Activated naive CD4-positive, alpha-beta T cell (primary cell): Measurements from ENCODE around the gene ZGPAT.
"Not testable (repeated sequence)": the region's sequence is repeated elsewhere in the genome, so short reads cannot be mapped to it uniquely, and the experiment has no call there.

ENCODE experiments used
- DNase-seq, 4 experiments: peaks; one replicate each; lab custom pipeline; 2025; lab: John Stamatoyannopoulos, UW

Gene ZGPAT

GRCh38 chr20:63707558-63708300, at the start of gene ZGPAT, which contains the start of gene ARFRP1:
TSS of gene ZGPAT (plus strand) at chr20:63708039. CDS start at chr20:63708581, 542 bp downstream.
TSS of gene ARFRP1 (minus strand) at chr20:63707976. CDS start at chr20:63707091, 885 bp downstream.
- DNase-seq, result peak; percentile 48 to 84 (median 66)

- no peak for DNase-seq
Observed at GRCh38 chr20:63658749-63659187, 49.1 kb upstream of the ZGPAT start.

- DNase-seq, result no peak
Observed at GRCh38 chr20:63659370-63659769, 48.5 kb upstream of the ZGPAT start.

- not testable (repeated sequence) for DNase-seq
Observed at GRCh38 chr20:63660174-63660573, 47.7 kb upstream of the ZGPAT start.

GRCh38 chr20:63660622-63661021, 47.2 kb upstream of the ZGPAT start:
- no peak for DNase-seq

GRCh38 chr20:63661108-63661507, 46.7 kb upstream of the ZGPAT start:
- no peak for DNase-seq

GRCh38 chr20:63661959-63662812, 45.7 kb upstream of the ZGPAT start:
- no peak for DNase-seq

- no peak for DNase-seq
Observed at GRCh38 chr20:63662813-63663189, 45.0 kb upstream of the ZGPAT start.

- DNase-seq, result no peak
Observed at GRCh38 chr20:63663332-63664066, 44.3 kb upstream of the ZGPAT start.

GRCh38 chr20:63664143-63664851, 43.5 kb upstream of the ZGPAT start:
- DNase-seq, result no peak

- no peak for DNase-seq
Observed at GRCh38 chr20:63664861-63665594, 42.8 kb upstream of the ZGPAT start.

GRCh38 chr20:63665708-63666107, 42.1 kb upstream of the ZGPAT start:
- DNase-seq, result no peak

- no peak for DNase-seq
Observed at GRCh38 chr20:63667858-63668257, 40.0 kb upstream of the ZGPAT start.

GRCh38 chr20:63668351-63668750, 39.5 kb upstream of the ZGPAT start:
- DNase-seq, result no peak

- not testable (repeated sequence) for DNase-seq
Observed at GRCh38 chr20:63671695-63672094, 36.1 kb upstream of the ZGPAT start.

- no peak for DNase-seq
Observed at GRCh38 chr20:63672666-63673065, 35.2 kb upstream of the ZGPAT start.

- no peak for DNase-seq
Observed at GRCh38 chr20:63673951-63674350, 33.9 kb upstream of the ZGPAT start.

GRCh38 chr20:63675681-63676368, 32.0 kb upstream of the ZGPAT start:
- DNase-seq, result no peak

GRCh38 chr20:63678071-63678470, 29.8 kb upstream of the ZGPAT start:
- DNase-seq, result no peak
